ENCODE results near the gene RPP30.

DNA sequence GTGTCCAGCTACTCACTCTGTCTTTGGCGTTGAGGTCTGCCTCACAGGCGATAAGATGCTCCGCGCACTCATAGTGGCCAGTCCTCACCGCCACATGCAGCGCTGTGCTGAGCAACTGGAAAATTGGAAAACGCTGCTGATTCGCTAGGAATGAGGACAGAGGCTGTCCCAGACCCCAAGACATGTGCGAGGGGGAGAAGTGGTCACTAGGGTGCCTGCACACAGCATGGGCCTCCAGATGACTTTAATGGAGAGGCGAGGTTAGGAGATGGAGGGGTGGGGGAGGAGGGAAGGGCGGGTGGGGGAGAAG, 43.9 kb downstream of the RPP30 start:
- TF ChIP-seq, protein P1, sequence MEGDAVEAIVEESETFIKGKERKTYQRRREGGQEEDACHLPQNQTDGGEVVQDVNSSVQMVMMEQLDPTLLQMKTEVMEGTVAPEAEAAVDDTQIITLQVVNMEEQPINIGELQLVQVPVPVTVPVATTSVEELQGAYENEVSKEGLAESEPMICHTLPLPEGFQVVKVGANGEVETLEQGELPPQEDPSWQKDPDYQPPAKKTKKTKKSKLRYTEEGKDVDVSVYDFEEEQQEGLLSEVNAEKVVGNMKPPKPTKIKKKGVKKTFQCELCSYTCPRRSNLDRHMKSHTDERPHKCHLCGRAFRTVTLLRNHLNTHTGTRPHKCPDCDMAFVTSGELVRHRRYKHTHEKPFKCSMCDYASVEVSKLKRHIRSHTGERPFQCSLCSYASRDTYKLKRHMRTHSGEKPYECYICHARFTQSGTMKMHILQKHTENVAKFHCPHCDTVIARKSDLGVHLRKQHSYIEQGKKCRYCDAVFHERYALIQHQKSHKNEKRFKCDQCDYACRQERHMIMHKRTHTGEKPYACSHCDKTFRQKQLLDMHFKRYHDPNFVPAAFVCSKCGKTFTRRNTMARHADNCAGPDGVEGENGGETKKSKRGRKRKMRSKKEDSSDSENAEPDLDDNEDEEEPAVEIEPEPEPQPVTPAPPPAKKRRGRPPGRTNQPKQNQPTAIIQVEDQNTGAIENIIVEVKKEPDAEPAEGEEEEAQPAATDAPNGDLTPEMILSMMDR (IDR thresholded peaks at IDR 0.05; ENCODE audit: low read depth, low read length), result no peak
- TF ChIP-seq EZH2phosphoT487 (IDR thresholded peaks at IDR 0.05; ENCODE audit: low read depth), result no peak
